Right ventricle myocardium inferior (tissue), 1 donor: Measurements from ENCODE around the gene AZU1. TPM values are rescaled to one million over a fixed set of nuclear protein-coding genes. Genes with fewer than 3 reads are reported as not detected.

Experiments
- ATAC-seq: fragments of 200-7000 bp; cut with Tn5 transposase; one replicate; pipeline ENCODE4 v1.9.1; 2020; ENCODE audit warnings: mild to moderate bottlenecking, moderate library complexity
- DNase-seq: peaks from one replicate; pipeline ENCODE4 v3.0.0; 2021; ENCODE audit errors: missing footprints
- intact Hi-C: fragments of 100-400 bp; cut with DNase I; formaldehyde crosslinking; loops from one replicate; pipeline ENCODE4 v1.11.0; 2022
- long read RNA-seq: library from polyadenylated mRNA; unstranded; transcript quantifications from one replicate; pipeline ENCODE4 v2.0.0, GENCODE V29; 2021
- total RNA-seq: library from RNA; stranded (reverse); fragmentation: NEBNext Ultra II Directional; extraction: Animal tissue kit (Norgen Biotek cat#: 25700); gene quantifications from one replicate; pipeline ENCODE4 v1.2.1, GENCODE V29; 2021
- donor health status: DM: no; HTN: yes; CAD: no; lungs with severe emphysema.

AZU1 gene
- not detected for total RNA-seq
- long read RNA-seq, result 0 reads

DNA sequence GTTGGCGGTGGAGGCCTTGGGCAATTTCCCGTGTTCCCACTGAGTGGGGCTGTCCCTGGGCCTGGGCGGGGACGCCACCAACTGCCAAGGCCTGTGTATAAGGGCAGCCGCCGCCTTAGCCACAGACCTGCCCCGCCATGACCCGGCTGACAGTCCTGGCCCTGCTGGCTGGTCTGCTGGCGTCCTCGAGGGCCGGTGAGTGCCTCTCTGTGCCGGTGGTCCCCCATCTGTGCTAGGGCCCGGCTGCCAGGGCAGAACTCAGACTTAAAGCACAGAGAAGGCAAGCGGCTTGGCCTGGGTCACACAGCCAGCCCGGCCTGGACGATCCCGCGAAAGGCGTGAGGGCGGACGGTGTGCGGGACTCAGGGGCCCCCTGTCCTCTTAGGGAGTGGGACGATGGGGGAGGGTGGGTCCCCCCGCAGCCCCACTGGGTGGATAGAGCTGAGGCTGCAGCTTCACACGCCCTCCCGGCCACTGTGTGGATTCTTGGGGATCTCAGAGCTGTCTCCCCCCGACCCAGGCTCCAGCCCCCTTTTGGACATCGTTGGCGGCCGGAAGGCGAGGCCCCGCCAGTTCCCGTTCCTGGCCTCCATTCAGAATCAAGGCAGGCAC lies at the start of gene AZU1:
AZU1 (plus strand) TSS at position 128 of the 612 bp plus-strand sequence; CDS start at position 138, 10 bp downstream.
- ATAC-seq, result peak; percentile 42
- peak; percentile 61 for DNase-seq
- intact Hi-C loops, result no loop called here

DNA sequence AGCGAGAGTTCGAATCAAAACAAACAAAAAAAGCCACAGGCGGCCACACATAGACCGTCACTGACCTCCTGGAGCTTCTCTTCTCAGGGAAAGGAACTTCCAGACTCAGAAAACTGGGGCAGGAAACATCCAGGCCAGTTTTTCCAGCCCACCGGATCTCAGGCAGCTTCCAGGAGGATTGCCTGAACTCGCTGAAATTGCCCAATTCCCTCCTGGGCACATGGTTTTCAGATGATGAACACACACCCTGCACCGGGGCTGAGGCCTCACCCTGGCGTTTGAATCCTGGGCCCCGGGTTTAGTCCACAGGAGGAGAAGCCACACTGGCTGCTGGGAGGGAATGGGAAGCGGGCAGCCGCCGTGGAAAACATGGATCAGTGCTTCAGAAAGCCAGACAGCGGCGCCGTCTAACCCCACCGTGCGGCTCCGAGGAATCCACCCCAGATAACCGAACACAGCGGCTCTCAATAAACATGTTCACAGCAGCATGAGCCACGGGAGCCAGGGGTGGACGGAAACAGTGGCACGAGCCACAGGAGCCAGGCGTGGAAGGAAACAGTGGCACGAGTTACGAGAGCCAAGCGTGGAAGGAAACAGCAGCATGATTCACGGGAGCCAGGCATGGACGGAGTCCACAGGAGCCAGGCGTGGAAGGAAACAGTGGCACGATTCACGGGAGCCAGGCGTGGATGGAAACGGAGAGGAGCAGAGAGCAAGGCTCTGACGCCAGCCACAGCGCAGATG lies 48.6 kb upstream of the AZU1 start:
- peak; percentile 63 for DNase-seq
- peak; percentile 59 for ATAC-seq
- intact Hi-C loops, result no loop called here

DNA sequence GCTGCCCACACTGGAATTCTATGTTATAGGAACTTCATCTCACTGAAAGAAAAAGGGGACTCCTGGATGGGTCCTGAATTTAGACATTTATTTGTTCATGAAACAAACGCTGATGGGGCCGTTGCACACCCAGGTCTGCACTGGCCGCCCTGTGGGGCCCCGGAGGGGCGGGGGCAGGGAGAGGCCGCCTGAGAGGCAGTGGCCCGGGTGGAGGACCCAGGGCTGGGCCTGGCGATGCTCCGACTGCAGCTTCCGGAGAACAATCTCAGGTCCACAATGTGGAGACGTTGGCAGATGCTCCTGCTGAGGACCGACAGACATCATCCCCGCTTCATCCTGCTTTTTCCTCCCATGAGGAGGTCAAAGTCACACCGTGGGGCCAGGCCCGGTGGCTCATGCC lies 46.7 kb upstream of the AZU1 start:
- intact Hi-C loops, result no loop called here
- DNase-seq (peak; percentile 41), ATAC-seq (no peak)

DNA sequence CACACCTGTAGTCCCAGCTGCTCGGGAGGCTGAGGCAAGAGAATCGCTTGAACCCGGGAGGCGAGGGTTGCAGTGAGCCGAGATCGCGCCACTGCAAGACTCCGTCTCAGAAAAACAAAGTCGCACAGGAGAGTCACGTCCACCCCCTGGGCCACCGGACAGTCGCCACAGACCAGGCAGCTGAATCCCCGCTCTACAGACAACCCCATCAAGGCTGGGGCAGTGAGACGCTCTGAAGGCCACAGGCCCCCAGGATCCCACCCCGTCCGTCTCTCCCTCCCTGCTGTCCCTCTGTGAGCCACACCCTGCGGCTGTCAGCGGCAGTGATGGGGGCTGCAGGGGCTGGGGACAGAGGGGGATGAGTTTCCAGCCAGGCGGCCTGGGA lies 45.8 kb upstream of the AZU1 start:
- ATAC-seq, result no peak
- peak; percentile 11 for DNase-seq
- intact Hi-C loops, result loop anchor here (2.0 kb wide), 1 partner anchor 17 kb away; no protein-coding TSS in a partner anchor

GRCh38 chr19:782185-782877 lies 45.3 kb upstream of the AZU1 start:
- ATAC-seq (peak; percentile 20), DNase-seq (peak; percentile 67)
- intact Hi-C loops, result loop anchor here (2.0 kb wide), 1 partner anchor 16 kb away; no protein-coding TSS in a partner anchor

GRCh38 chr19:782878-783668 lies 44.6 kb upstream of the AZU1 start:
- intact Hi-C loops, result loop anchor here (2.0 kb wide), 1 partner anchor 16 kb away; no protein-coding TSS in a partner anchor
- DNase-seq (peak; percentile 4), ATAC-seq (no peak)

DNA sequence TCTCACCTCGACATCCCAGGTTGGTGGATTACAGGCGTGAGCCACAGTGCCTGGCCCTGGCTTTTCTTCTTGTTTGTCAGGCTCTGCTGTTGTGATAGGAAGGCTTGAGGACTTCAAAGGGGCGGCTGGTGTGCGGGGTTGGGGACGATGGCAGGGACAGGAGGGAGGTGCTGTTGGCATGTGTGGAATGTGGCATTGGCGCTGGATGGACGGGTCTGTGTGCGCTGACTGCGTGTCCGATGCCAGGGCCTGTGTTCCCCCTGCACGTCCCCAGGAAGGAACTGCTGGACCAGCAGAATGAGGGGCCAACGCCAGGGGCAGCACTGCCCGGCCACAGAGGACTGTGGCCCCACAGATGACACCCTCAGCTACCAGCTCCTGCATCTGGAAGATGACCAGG lies 43.1 kb upstream of the AZU1 start:
- intact Hi-C loops, result no loop called here
- ATAC-seq, result no peak
- DNase-seq, result no peak

- intact Hi-C loops, result no loop called here
- DNase-seq (no peak), ATAC-seq (no peak)
These were observed 40.1 kb upstream of the AZU1 start for GRCh38 chr19:787536-787935.

- DNase-seq (no peak), ATAC-seq (no peak)
- intact Hi-C loops, result no loop called here
These were observed 39.0 kb upstream of the AZU1 start for GRCh38 chr19:788686-788982.

- DNase-seq, result no peak
- peak; percentile 37 for ATAC-seq
These were observed 38.5 kb upstream of the AZU1 start for GRCh38 chr19:788983-789700.

GRCh38 chr19:789701-790060 lies 38.0 kb upstream of the AZU1 start:
- ATAC-seq, result no peak

More at GRCh38 chr19:788983-789700, 38.5 kb upstream of the AZU1 start:
- intact Hi-C loops, result no loop called here

DNA sequence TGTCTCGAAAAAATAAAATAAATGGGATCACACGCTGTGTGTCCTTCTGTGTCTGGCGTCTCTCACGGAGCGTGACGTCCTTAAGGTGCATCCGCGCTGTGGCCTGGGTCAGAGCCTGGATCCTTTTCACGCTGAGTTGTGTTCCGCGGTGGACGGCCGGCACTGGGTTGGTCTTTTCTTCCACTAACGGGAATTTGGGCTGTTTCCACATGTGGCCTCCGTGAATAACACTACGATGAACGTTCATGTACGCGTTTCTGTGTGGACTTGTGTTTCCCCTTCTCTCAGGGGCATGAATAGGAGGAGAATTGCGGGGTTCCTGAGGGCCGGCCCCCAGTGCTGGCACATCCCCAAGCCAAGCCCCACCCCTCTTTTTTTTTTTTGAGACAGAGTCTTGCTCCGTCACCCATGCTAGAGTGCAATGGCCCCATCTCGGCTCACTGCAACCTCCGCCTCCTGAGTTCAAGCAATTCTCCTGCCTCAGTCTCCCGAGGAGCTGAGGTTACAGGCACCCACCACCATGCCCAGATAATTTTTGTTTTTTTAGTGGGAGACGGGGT lies 36.5 kb upstream of the AZU1 start:
- DNase-seq, result no peak
- intact Hi-C loops, result loop anchor here (10.0 kb wide), 2 partner anchors 216 to 454 kb away; partner anchors contain the start of genes ATP5F1D, BSG and MIDN
- no peak for ATAC-seq

More at GRCh38 chr19:789701-790060, 38.0 kb upstream of the AZU1 start:
- intact Hi-C loops, result loop anchor here (10.0 kb wide), 2 partner anchors 215 to 455 kb away; partner anchors contain the start of genes ATP5F1D, BSG and MIDN
- no peak for DNase-seq

DNA sequence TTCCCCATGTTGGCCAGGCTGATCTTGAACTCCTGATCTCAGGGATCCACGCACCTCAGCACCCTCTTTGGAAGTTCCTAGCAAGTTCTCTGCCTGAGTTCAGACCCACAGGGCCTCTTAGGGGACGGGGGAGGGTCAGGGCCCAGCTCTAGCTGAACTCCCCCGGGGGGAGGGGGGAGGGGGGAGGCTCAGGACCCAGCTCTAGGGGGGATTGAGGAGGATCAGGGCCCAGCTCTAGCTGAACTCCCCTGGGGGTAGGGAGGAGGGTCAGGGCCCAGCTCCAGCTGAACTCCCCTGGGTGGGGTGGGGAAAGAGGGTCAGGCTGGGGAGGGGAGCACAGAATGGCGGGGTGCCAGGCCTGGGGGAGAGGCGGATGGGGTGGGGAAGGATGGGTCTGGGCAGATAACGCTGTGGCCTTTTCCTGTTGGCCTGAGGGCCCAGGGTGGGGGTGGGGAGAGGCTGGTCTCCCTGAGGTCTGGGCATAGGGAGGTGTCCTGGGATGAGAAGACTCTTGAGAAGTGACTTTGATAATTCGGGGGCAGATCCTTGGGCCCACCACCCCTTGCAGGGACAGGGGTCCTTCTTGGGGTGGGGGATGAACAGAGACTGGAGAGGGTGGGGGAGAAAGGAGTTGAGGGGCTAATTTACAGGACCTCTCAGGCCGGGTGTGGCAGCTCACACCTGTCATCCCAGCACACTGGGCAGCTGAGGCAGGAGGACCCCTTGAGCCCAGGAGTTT lies 35.9 kb upstream of the AZU1 start:
- ATAC-seq, result no peak
- peak; percentile 41 for DNase-seq
- intact Hi-C loops, result loop anchor here (10.0 kb wide), 2 partner anchors 217 to 453 kb away; partner anchors contain the start of genes ATP5F1D, BSG and MIDN

- DNase-seq (no peak), ATAC-seq (no peak)
- intact Hi-C loops, result loop anchor here (10.0 kb wide), 2 partner anchors 218 to 452 kb away; partner anchors contain the start of genes ATP5F1D, BSG and MIDN
These were observed 35.2 kb upstream of the AZU1 start for GRCh38 chr19:792306-792885.

GRCh38 chr19:793806-794205 lies 33.8 kb upstream of the AZU1 start:
- intact Hi-C loops, result loop anchor here (10.0 kb wide), 2 partner anchors 219 to 451 kb away; partner anchors contain the start of genes ATP5F1D, BSG and MIDN
- ATAC-seq (no peak), DNase-seq (peak; percentile 35)

DNA sequence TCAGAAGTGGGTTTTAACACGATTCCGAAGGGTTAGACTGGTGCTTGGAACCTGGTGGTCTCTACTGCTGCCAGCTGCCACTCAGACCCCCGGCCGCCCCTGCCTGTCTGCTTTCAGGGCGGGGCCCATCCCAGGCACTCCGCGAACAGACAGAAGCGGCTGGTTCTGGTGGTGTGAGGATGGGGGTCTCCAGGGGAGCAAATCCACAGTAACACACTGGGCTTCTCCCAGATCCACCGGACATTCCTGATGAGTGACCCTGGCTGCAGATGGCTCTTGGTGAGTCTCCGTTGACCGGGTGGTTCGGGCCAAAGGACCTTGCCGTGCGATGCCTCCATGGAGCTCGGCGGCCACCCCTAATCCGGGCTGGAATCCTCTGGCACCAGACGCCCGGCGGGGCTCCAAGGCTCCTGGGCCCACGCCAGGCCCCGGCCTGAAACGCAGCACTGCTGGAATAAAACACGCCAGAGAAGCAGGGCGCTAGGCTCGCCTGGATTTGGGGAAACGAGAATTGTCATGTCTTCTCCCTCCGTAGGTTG lies 32.5 kb upstream of the AZU1 start:
- no peak for ATAC-seq
- intact Hi-C loops, result loop anchor here (5.0 to 10.0 kb wide), 3 partner anchors 220 to 450 kb away; partner anchors contain the start of genes ATP5F1D, BSG, GPX4 and MIDN
- DNase-seq, result peak; percentile 69
